ENCODE measurements around the gene VNN1. TPM values are rescaled to one million over a fixed set of nuclear protein-coding genes. Genes with fewer than 3 reads are reported as not detected.

VNN1 gene, protein sequence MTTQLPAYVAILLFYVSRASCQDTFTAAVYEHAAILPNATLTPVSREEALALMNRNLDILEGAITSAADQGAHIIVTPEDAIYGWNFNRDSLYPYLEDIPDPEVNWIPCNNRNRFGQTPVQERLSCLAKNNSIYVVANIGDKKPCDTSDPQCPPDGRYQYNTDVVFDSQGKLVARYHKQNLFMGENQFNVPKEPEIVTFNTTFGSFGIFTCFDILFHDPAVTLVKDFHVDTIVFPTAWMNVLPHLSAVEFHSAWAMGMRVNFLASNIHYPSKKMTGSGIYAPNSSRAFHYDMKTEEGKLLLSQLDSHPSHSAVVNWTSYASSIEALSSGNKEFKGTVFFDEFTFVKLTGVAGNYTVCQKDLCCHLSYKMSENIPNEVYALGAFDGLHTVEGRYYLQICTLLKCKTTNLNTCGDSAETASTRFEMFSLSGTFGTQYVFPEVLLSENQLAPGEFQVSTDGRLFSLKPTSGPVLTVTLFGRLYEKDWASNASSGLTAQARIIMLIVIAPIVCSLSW
- not detected in 2 replicates for total RNA-seq

DNA sequence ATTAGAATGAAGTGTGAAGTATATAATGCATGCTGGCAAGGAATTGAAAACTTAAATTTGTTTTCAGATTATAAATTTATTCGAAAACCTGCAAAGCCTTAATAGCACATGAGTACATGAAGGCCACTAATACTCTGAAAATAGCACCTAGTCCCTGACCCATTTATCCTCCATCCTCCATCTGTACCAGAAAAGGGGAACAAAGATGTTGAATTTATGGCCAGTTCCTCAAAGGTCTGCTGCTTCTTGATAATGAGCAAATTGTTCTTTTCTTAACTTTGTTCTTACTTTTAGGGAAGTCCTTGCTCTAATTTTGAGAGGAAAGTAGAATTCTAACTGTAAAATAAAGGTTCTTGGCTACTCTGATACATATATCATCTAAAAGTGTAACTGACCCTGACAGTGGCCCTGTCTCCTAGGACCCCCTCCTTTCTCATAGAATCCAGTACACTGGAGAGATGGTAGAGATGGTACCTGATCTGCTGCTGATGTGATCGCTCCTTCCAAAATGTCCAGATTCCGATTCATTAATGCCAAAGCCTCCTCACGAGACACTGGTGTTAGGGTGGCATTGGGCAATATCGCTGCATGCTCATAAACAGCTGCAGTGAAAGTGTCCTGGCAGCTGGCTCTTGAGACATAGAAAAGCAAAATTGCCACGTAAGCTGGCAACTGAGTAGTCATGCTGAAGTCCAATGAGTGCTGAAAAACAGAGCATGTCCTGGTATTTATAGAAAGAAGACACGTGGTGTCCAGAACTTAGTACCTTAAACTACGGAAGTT lies at the start of gene VNN1:
Gene VNN1, minus strand, starts transcription at position 704 of the 783 bp plus-strand sequence. Its CDS starts 20 bp downstream, at position 684.

DNA sequence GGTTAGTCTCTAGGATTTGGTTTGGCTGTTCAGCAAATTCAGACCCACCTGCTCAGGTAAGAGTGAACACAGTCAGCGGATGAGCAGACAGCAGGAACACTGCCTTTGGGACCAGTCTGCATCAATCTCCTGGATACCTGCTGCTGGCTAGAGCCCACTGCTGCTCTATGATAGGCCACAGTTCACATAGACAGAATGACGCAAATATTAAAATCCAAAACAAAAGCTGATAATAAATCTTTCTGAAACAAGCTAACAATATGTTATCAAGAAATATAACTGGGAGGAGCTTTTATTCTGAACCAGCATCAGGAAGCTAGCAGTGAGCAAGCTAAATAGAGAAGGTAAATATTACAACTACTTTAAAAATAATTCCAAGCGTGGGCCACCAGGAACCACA lies 54.8 kb downstream of the VNN1 start, which contains the start of gene TAAR1:
Gene TAAR1, minus strand, starts transcription at position 101 of the 400 bp plus-strand sequence. CDS start 13,179 bp downstream, outside the sequence.

Other genes with a start within 250 kb of the VNN1 start
- gene STX7, start 200.9 kb downstream of the VNN1 start, total RNA-seq, result 37.8 and 39.7 TPM in 2 replicates
- gene TAAR9, start 175.8 kb downstream of the VNN1 start, total RNA-seq, result not detected in 2 replicates
- gene TAAR8, start 161.4 kb downstream of the VNN1 start, total RNA-seq, result not detected in 2 replicates
- gene TAAR6, start 143.7 kb downstream of the VNN1 start, total RNA-seq, result not detected in 2 replicates
- gene TAAR5, start 124.3 kb downstream of the VNN1 start, total RNA-seq, result not detected in 2 replicates
- gene TAAR2, start 89.8 kb downstream of the VNN1 start, total RNA-seq, result not detected in 2 replicates
- gene TAAR1, start 54.9 kb downstream of the VNN1 start, total RNA-seq, result not detected in 2 replicates
- 0.29 and 0.50 TPM in 2 replicates for gene VNN2, start 43.8 kb upstream of the VNN1 start, total RNA-seq
- gene SLC18B1, start 84.6 kb upstream of the VNN1 start, total RNA-seq, result 6.0 and 11.5 TPM in 2 replicates
- gene RPS12, start 100.5 kb upstream of the VNN1 start, total RNA-seq, result 1,070 and 1,411 TPM in 2 replicates

Data from smooth muscle cell of trachea (primary cell).